Spleen (tissue), 7 donors: ENCODE measurements around the gene MTMR3.

Experiments
- CTCF ChIP-seq, 11 experiments: fragments of 200-600 bp in 7 of 11; fragments of 450-650 bp in 4 of 11; sonication (generic) in 4 of 11; IDR thresholded peaks in 8 of 11; conservative IDR thresholded peaks in 3 of 11; 1 replicate in 7 of 11; 2 replicates in 4 of 11; pipeline versions ENCODE4 v1.4.0 to v1.8.0; 2016 to 2021; ENCODE audit warnings: antibody characterized with exemption in 11 of 11, inconsistent platforms in 4 of 11, mild to moderate bottlenecking in 1 of 11
- POLR2A ChIP-seq, 3 donors: fragments of 450-650 bp; IDR thresholded peaks; one replicate each; pipeline ENCODE4 v1.5.1; 2017; ENCODE audit warnings: antibody characterized with exemption in 3 of 3, mild to moderate bottlenecking in 1 of 3
- donor health status: DM: no; HTN: no; CAD: no; lungs with moderate emphysema.
- donor health status: DM: no; HTN: no; CAD: no.
- donor health status: DM: no; HTN: no; CAD: no.

DNA sequence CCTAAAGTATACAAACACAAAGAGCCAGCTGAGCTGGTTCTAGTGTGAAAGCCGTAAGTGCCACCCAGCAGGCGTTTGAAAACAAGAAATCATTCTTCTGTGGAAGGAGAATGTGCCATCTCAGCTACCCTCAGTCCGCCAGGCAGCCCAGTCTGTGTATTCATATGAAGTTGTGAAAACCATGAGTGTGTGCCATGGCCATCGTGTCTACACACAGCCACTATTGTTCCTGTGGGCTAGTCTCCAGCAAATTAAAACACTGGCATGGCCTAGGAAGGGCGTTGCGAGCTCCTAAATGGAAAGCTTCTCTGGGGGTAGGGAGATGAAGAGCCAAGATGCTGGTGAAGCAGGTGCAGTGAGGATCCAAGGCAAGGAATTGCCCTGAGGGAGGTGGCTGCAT, 145.8 kb downstream of the MTMR3 start:
- TF ChIP-seq CTCF (IDR thresholded peaks at IDR 0.05 in 8 of 11, conservative IDR thresholded peaks at IDR 0.05 in 3 of 11) (no peak), POLR2A (IDR thresholded peaks at IDR 0.05) (no peak)
